HCT116 (cell line): ENCODE data around the gene ARMH3. TPM values are rescaled to one million over a fixed set of nuclear protein-coding genes. Genes with fewer than 3 reads are reported as not detected.

ENCODE experiments used
- ATAC-seq: fragments of 200-7000 bp; cut with Tn5 transposase; 2 replicates; pipeline ENCODE4 v1.9.1; 2020; ENCODE audit warnings: mild to moderate bottlenecking, moderate library complexity
- BruUV-seq: library from RNA; stranded (reverse); fragments of 400-500 nt; replicated peaks from 2 replicates; lab custom pipeline; 2021; lab: Mats Ljungman, UMichigan
- CTCF ChIA-PET: fragments of 300-600 bp; sonication (Branson Sonifier 250); formaldehyde crosslinking; loops from one replicate; lab custom pipeline; 2021; ENCODE audit warnings: antibody characterized with exemption; lab: Charles Lee
- POLR2A ChIA-PET: fragments of 300-600, 350-600 bp; sonication (Branson Sonifier 250); formaldehyde crosslinking; loops from one replicate; lab custom pipeline; 2021; ENCODE audit warnings: antibody characterized with exemption; lab: Charles Lee
- RAD21 ChIA-PET, 2 experiments: fragments of 300-600 bp; sonication (Branson Sonifier 250); formaldehyde crosslinking; loops; one replicate each; lab custom pipeline; 2023; ENCODE audit warnings: low total read pairs in 2 of 2; ENCODE audit not compliant: uncharacterized antibody in 2 of 2, unreplicated experiment in 2 of 2, low non-redundant PET in 1 of 2; lab: Charles Lee
- DNase-seq: peaks from one replicate; pipeline ENCODE4 v3.0.0-alpha.2; 2010; ENCODE audit warnings: low read depth, low spot score
- H2AFZ ChIP-seq: fragments of 200-600 bp; shearing (Covaris generic), sonication (generic); 2 replicates; pipeline ENCODE4 v1.6.1; 2017; ENCODE audit warnings: low read depth, mixed run types, mixed read lengths, antibody characterized with exemption, low read length; ENCODE audit not compliant: poor library complexity, severe bottlenecking
- H3K27ac ChIP-seq: 2 replicates; pipeline ENCODE4 v1.5.1; 2012; ENCODE audit warnings: low read depth, low read length
- H3K27me3 ChIP-seq: fragments of 200-600 bp; sonication (generic); 2 replicates; pipeline ENCODE4 v1.6.1; 2016; ENCODE audit warnings: mixed run types, low read length, mixed read lengths; ENCODE audit not compliant: insufficient read depth
- H3K36me3 ChIP-seq, 2 experiments: fragments of 200-500 bp in 1 of 2; fragments of 200-600 bp in 1 of 2; sonication (Bioruptor generic) in 1 of 2; sonication (generic) in 1 of 2; 2 replicates each; pipeline versions ENCODE4 v1.5.1 to v1.6.1; 2014 to 2016; ENCODE audit warnings: low read length in 2 of 2, inconsistent platforms in 1 of 2, mixed read lengths in 1 of 2, mixed run types in 1 of 2; ENCODE audit not compliant: insufficient read depth in 2 of 2, control insufficient read depth in 1 of 2
- H3K4me1 ChIP-seq, 2 experiments: fragments of 200-600 bp in 1 of 2; sonication (generic) in 1 of 2; 2 replicates each; pipeline versions ENCODE4 v1.5.1 to v1.6.1; 2012 to 2017; ENCODE audit warnings: low read length in 2 of 2, inconsistent platforms in 1 of 2, mild to moderate bottlenecking in 1 of 2, mixed read lengths in 1 of 2, mixed run types in 1 of 2, moderate library complexity in 1 of 2; ENCODE audit not compliant: insufficient read depth in 2 of 2, control insufficient read depth in 1 of 2
- H3K4me2 ChIP-seq: fragments of 200-600 bp; sonication (generic); 2 replicates; pipeline ENCODE4 v1.6.1; 2017; ENCODE audit warnings: mixed run types, low read length, mixed read lengths
- H3K4me3 ChIP-seq, 2 experiments: fragments of 200-600 bp in 1 of 2; sonication (generic) in 1 of 2; replicated peaks in 1 of 2; 2 replicates each; pipeline ENCODE4 v1.5.1; 2011 to 2016; ENCODE audit warnings: low read length in 2 of 2, control low read depth in 1 of 2, low read depth in 1 of 2, mild to moderate bottlenecking in 1 of 2, mixed read lengths in 1 of 2, mixed run types in 1 of 2
- H3K79me2 ChIP-seq: fragments of 200-600 bp; sonication (generic); 2 replicates; pipeline ENCODE4 v1.6.1; 2017; ENCODE audit warnings: mild to moderate bottlenecking, mixed run types, low read length, moderate library complexity, mixed read lengths; ENCODE audit not compliant: insufficient read depth
- H3K9ac ChIP-seq: fragments of 200-600 bp; sonication (generic); 2 replicates; pipeline ENCODE4 v1.6.1; 2016; ENCODE audit warnings: low read length, mixed read lengths
- H3K9me2 ChIP-seq: fragments of 200-600 bp; sonication (generic), shearing (Covaris generic); 2 replicates; pipeline ENCODE4 v1.6.1; 2017; ENCODE audit warnings: mixed run types, mild to moderate bottlenecking, moderate library complexity; ENCODE audit not compliant: insufficient read depth
- H3K9me3 ChIP-seq, 2 experiments: fragments of 200-500 bp in 1 of 2; fragments of 200-600 bp in 1 of 2; sonication (Bioruptor generic) in 1 of 2; sonication (generic) in 1 of 2; 2 replicates each; pipeline ENCODE4 v1.6.1; 2014 to 2017; ENCODE audit warnings: low read length in 2 of 2, mixed read lengths in 2 of 2, inconsistent platforms in 1 of 2, low read depth in 1 of 2, mild to moderate bottlenecking in 1 of 2, mixed run types in 1 of 2, moderate library complexity in 1 of 2; ENCODE audit not compliant: control insufficient read depth in 1 of 2, insufficient read depth in 1 of 2
- H4K20me1 ChIP-seq: fragments of 200-600 bp; sonication (generic), shearing (Covaris generic); 2 replicates; pipeline ENCODE4 v1.6.1; 2017; ENCODE audit warnings: mixed run types, mild to moderate bottlenecking, moderate library complexity; ENCODE audit not compliant: insufficient read depth
- CBX3 ChIP-seq: IDR thresholded peaks from 2 replicates; pipeline ENCODE4 v1.6.1; 2012; ENCODE audit warnings: low read depth
- EGR1 ChIP-seq: IDR thresholded peaks from 2 replicates; pipeline ENCODE4 v1.6.1; 2012; ENCODE audit warnings: low read depth
- EZH2 ChIP-seq: fragments of 200-600 bp; sonication (generic); IDR thresholded peaks from 2 replicates; pipeline ENCODE4 v1.6.1; 2017; ENCODE audit warnings: antibody characterized with exemption, mixed run types
- EZH2phosphoT487 ChIP-seq: fragments of 200-600 bp; IDR thresholded peaks from 2 replicates; pipeline ENCODE4 v1.6.1; 2018; ENCODE audit warnings: antibody characterized with exemption, borderline replicate concordance
- FOSL1 ChIP-seq: IDR thresholded peaks from 2 replicates; pipeline ENCODE4 v1.6.1; 2012; ENCODE audit warnings: low read depth
- JUND ChIP-seq: IDR thresholded peaks from 2 replicates; pipeline ENCODE4 v1.6.1; 2012
- POLR2A ChIP-seq: IDR thresholded peaks from 2 replicates; pipeline ENCODE4 v1.7.0; 2011; ENCODE audit warnings: borderline replicate concordance; ENCODE audit not compliant: insufficient read depth, insufficient read length; ENCODE audit errors: extremely low read depth
- POLR2AphosphoS5 ChIP-seq: IDR thresholded peaks from 2 replicates; pipeline ENCODE4 v1.6.1; 2011; ENCODE audit warnings: mild to moderate bottlenecking, low read depth, low read length, moderate library complexity
- RAD21 ChIP-seq: IDR thresholded peaks from 2 replicates; pipeline ENCODE4 v1.6.1; 2012; ENCODE audit warnings: low read depth, mild to moderate bottlenecking
- SIN3A ChIP-seq: IDR thresholded peaks from 2 replicates; pipeline ENCODE4 v1.6.1; 2012; ENCODE audit warnings: low read depth
- SRF ChIP-seq: IDR thresholded peaks from 2 replicates; pipeline ENCODE4 v1.6.1; 2012; ENCODE audit warnings: low read depth
- YY1 ChIP-seq: IDR thresholded peaks from 2 replicates; pipeline ENCODE4 v1.6.1; 2011; ENCODE audit warnings: low read length, low read depth, moderate library complexity, mild to moderate bottlenecking; ENCODE audit not compliant: insufficient replicate concordance; ENCODE audit errors: extremely low read depth
- ZBTB33 ChIP-seq: IDR thresholded peaks from 2 replicates; pipeline ENCODE4 v1.6.1; 2011; ENCODE audit warnings: mild to moderate bottlenecking, low read length, moderate library complexity; ENCODE audit not compliant: insufficient replicate concordance; ENCODE audit errors: extremely low read depth
- ZFX ChIP-seq: fragments of 450-650 bp; IDR thresholded peaks from 2 replicates; pipeline ENCODE4 v1.6.1; 2017
- ZNF274 ChIP-seq: fragments of 200-500 bp; sonication (Bioruptor generic); IDR thresholded peaks from 2 replicates; pipeline ENCODE4 v1.6.1; 2014; ENCODE audit warnings: mild to moderate bottlenecking, low read depth, low read length, inconsistent platforms
- intact Hi-C: fragments of 100-400 bp; cut with micrococcal nuclease; formaldehyde crosslinking; loops from 2 replicates; pipeline ENCODE4 v1.10.0; 2022
- total RNA-seq: library from RNA; stranded (reverse); gene quantifications from one replicate; pipeline ENCODE4 v1.2.1, GENCODE V29; 2021; ENCODE audit not compliant: unreplicated experiment

ARMH3 gene
- total RNA-seq, 1 experiment from 2014 or later = 30.4 TPM

- Histone ChIP-seq H3K9ac (no peak overlapping the region), H3K4me2 (no peak overlapping the region), H4K20me1 (no peaks in the 10 kb centered on the region), H3K4me1 (no peaks in the 10 kb centered on the region), H3K4me3 (no peak overlapping the region), H3K9me2 (no peaks in the 10 kb centered on the region), H3K27ac (no peak overlapping the region), H3K9me3 (no peaks in the 10 kb centered on the region), H3K79me2 (no peaks in the 10 kb centered on the region), H3K36me3 (peaks cover 0 to 9% of the 10 kb centered on the region in 2 experiments; a peak in 1 of 4 replicates), H2AFZ (no peak overlapping the region), H3K27me3 (no peaks in the 10 kb centered on the region)
- POLR2A ChIA-PET = interaction anchor here (1.2 kb wide), 1 partner anchor 17 kb away, joined by 3 read pairs; no protein-coding TSS in a partner anchor
- intact Hi-C loops = no loop called here
- DNase-seq (no peak), ATAC-seq (no peak)
- no TSS peak for BruUV-seq
- RAD21 ChIA-PET = no interaction called here
- TF ChIP-seq CBX3 = no peak
- no peak for TF ChIP-seq RAD21
- no peak for TF ChIP-seq SIN3A
- TF ChIP-seq ZFX = no peak
- TF ChIP-seq FOSL1 = no peak
- no peak for TF ChIP-seq EZH2
- TF ChIP-seq ZBTB33 = no peak
- no peak for TF ChIP-seq YY1
- TF ChIP-seq SRF = no peak
- TF ChIP-seq POLR2A = no peak
- TF ChIP-seq POLR2AphosphoS5 = no peak
- TF ChIP-seq EGR1 = no peak
- no peak for TF ChIP-seq JUND
- TF ChIP-seq EZH2phosphoT487 = no peak
- no peak for TF ChIP-seq ZNF274
- CTCF ChIA-PET = no interaction called here
Observed at GRCh38 chr10:101958691-101959090, 97.3 kb downstream of the ARMH3 start.
